ENCODE data around the gene C3AR1. TPM values are rescaled to one million over a fixed set of nuclear protein-coding genes. Genes with fewer than 3 reads are reported as not detected.

C3AR1 gene
- total RNA-seq, 4 donors from 2014 or later = 4.9 to 18.7 (median 9.0) TPM

DNA sequence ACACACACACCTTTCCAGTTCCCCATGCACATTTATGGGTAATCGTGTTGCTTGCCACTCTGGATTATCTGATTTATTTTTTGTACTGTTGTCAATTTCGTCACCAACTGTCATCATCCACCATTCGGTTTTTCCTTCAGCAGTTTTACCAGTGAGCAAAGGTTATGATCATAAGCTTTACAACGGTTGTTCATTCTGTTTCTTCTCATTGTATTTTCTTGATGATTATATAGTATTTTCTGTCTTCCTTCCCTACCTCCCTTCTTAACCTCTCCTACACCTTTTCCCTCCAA lies 16.6 kb upstream of the C3AR1 start:
- peak overlapping the region; percentile 69 to 84 (median 77) for H3K4me3 ChIP-seq
- peaks cover 20 to 39% (median 39%) of the 10 kb centered on the region in 4 donors for H3K4me1 ChIP-seq
- H3K9me3 ChIP-seq = no peaks in the 10 kb centered on the region
- intact Hi-C loops (cut with DNase I) = loop anchor here (10.0 kb wide), 1 partner anchor 148 kb away; the partner anchor contains the start of gene SLC2A3
- 6% methylated on average over 4 of the region's 4 CpGs for WGBS
- no peaks in the 10 kb centered on the region for H3K36me3 ChIP-seq
- no peak for DNase-seq (ENCODE audit: extremely low spot score)
- H3K27me3 ChIP-seq = no peaks in the 10 kb centered on the region
- H3K27ac ChIP-seq (replicated peaks in 1 of 4) = peak overlapping the region; percentile 85 to 96 (median 92)
- TF ChIP-seq EP300 (IDR thresholded peaks at IDR 0.05) (no peak), POLR2A (IDR thresholded peaks at IDR 0.05; ENCODE audit: low read depth) (no peak), POLR2AphosphoS5 (IDR thresholded peaks at IDR 0.05) (no peak)
- TF ChIP-seq, protein P1, sequence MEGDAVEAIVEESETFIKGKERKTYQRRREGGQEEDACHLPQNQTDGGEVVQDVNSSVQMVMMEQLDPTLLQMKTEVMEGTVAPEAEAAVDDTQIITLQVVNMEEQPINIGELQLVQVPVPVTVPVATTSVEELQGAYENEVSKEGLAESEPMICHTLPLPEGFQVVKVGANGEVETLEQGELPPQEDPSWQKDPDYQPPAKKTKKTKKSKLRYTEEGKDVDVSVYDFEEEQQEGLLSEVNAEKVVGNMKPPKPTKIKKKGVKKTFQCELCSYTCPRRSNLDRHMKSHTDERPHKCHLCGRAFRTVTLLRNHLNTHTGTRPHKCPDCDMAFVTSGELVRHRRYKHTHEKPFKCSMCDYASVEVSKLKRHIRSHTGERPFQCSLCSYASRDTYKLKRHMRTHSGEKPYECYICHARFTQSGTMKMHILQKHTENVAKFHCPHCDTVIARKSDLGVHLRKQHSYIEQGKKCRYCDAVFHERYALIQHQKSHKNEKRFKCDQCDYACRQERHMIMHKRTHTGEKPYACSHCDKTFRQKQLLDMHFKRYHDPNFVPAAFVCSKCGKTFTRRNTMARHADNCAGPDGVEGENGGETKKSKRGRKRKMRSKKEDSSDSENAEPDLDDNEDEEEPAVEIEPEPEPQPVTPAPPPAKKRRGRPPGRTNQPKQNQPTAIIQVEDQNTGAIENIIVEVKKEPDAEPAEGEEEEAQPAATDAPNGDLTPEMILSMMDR (IDR thresholded peaks at IDR 0.05) = no peak

DNA sequence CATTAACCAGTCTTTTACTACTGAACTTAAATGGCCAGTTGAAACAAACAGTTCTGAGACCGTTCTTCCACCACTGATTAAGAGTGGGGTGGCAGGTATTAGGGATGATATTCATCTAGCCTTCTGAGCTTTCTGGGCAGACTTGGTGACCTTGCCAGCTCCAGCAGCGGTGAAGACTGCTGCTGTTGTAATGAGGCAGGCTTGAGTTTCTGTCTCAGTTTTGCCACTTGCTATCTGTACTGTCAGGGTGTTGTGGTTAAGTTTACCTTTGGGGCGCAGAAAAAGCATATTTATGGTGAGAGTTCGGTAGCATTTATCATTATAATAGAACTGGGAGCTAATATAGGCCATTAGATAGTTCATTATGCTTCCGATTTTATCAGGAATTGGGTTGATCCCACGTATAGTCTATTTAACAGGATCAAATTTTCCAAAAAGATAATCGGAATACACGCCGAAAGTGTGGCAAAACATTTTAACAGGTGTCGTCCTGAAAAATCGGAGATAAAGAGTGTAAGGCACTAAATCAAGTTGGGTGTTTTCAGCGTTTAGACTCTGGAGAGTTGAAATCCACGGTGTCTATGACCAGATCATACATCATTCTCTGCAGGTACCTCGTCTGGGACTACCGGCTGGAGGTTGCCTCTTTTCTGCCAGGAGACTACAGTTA lies 15.2 kb upstream of the C3AR1 start:
- intact Hi-C loops (cut with DNase I) = loop anchor here (10.0 kb wide), 1 partner anchor 147 kb away; the partner anchor contains the start of gene SLC2A3
- no peak for DNase-seq (ENCODE audit: extremely low spot score)
- WGBS = 5% methylated on average over 15 of the region's 15 CpGs

DNA sequence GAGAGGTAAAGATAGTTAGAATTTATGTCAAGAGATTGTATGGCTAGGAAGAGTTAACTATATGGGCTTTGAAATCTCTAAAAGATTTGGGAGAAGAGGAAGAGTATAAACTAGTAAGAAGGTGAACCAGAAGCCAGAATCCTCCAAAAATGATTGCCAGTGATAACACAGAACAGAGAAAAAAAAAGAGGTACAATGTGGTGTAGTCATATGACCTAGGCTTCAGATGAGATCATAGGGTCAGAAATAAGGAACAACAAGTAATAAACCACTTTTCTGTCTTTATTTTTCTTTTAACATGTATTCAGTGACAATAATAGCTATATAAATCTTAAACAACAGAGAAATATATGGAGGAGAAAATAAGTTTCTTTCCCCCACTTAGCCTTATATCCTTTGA lies 14.0 kb upstream of the C3AR1 start:
- H3K27ac ChIP-seq (replicated peaks in 1 of 4) = no peak overlapping the region
- no peaks in the 10 kb centered on the region for H3K27me3 ChIP-seq
- no peak for TF ChIP-seq EP300 (IDR thresholded peaks at IDR 0.05)
- TF ChIP-seq POLR2A (IDR thresholded peaks at IDR 0.05; ENCODE audit: low read depth) = no peak
- TF ChIP-seq, protein P1 (IDR thresholded peaks at IDR 0.05) = no peak
- no peak for TF ChIP-seq POLR2AphosphoS5 (IDR thresholded peaks at IDR 0.05)
- H3K4me1 ChIP-seq = peaks cover 20 to 34% (median 30%) of the 10 kb centered on the region in 4 donors
- H3K9me3 ChIP-seq = no peaks in the 10 kb centered on the region
- no peak overlapping the region for H3K4me3 ChIP-seq
- no peaks in the 10 kb centered on the region for H3K36me3 ChIP-seq
- no peak for DNase-seq (ENCODE audit: extremely low spot score)
- intact Hi-C loops (cut with DNase I) = loop anchor here (10.0 kb wide), 1 partner anchor 145 kb away; the partner anchor contains the start of gene SLC2A3

More for the DNA sequence above, 15.2 kb upstream of the C3AR1 start:
- Histone ChIP-seq H3K27ac (replicated peaks in 1 of 4) (peak overlapping the region; percentile 85 to 96 (median 92)), H3K4me1 (peaks cover 20 to 34% (median 31%) of the 10 kb centered on the region in 4 donors), H3K27me3 (no peaks in the 10 kb centered on the region), H3K9me3 (no peaks in the 10 kb centered on the region), H3K36me3 (no peaks in the 10 kb centered on the region), H3K4me3 (peak overlapping the region; percentile 69 to 84 (median 77))
- TF ChIP-seq EP300 (IDR thresholded peaks at IDR 0.05) = no peak
- no peak for TF ChIP-seq POLR2AphosphoS5 (IDR thresholded peaks at IDR 0.05)
- TF ChIP-seq POLR2A (IDR thresholded peaks at IDR 0.05; ENCODE audit: low read depth) = no peak
- TF ChIP-seq, protein P1 (IDR thresholded peaks at IDR 0.05) = no peak

DNA sequence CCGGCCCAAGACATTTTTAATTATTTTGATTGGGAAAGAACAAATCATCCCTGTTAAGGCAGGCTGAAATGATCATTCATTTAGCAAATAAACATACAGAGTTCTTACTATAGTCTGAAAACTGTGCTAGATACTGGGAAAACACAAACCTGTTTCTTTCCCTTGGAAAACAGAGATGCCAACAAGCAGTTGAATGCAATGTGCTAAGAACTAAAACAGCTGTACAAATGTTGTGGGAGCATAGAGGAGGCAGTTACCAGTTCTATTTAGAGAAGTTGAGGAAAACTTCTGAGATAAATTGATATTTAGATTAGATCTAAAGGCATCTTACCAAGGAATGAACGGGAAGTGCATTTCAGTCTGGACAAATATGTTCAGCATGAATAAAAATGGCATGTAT lies 12.8 kb upstream of the C3AR1 start:
- no peaks in the 10 kb centered on the region for H3K27me3 ChIP-seq
- peaks cover 17 to 23% (median 20%) of the 10 kb centered on the region in 4 donors for H3K4me1 ChIP-seq
- 61% methylated on average over 2 of the region's 2 CpGs for WGBS
- no peaks in the 10 kb centered on the region for H3K36me3 ChIP-seq
- DNase-seq (ENCODE audit: extremely low spot score) = no peak
- intact Hi-C loops (cut with DNase I) = loop anchor here (5.0 kb wide), 1 partner anchor 42 kb away; no protein-coding TSS in a partner anchor
- TF ChIP-seq, protein P1 (IDR thresholded peaks at IDR 0.05) = no peak
- no peak for TF ChIP-seq POLR2AphosphoS5 (IDR thresholded peaks at IDR 0.05)
- no peak for TF ChIP-seq POLR2A (IDR thresholded peaks at IDR 0.05; ENCODE audit: low read depth)
- TF ChIP-seq EP300 (IDR thresholded peaks at IDR 0.05) = no peak
- no peaks in the 10 kb centered on the region for H3K9me3 ChIP-seq
- H3K27ac ChIP-seq (replicated peaks in 1 of 4) = no peak overlapping the region
- H3K4me3 ChIP-seq = no peak overlapping the region
